ENCODE data around the gene DSCAM.

Gene DSCAM

DNA sequence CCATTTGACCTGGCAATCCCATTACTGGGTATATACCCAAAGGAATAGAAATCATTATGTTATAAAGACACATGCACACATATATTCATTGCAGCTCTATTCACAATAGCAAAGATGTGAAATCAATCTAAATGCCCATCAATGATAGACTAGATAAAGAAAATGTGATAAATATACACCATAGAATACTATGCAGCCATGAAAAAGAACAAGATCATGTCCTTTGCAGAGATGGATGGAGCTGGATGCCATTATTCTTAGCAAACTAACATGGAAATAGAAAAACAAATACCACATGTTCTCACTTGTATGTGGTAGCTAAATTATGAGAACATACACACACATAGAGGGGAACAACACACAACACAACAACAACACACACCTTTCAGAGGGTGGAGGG, 731.2 kb downstream of the DSCAM start:
- H3K4me2 ChIP-seq (ENCODE audit: low read length), result no peak overlapping the region

GRCh38 chr21:40102682-40103081, 744.3 kb downstream of the DSCAM start:
- Histone ChIP-seq H3K9me3 (ENCODE audit: low read length) (peaks cover 2% of the 10 kb centered on the region; the same call in 1 of the 2 replicates), H3K4me2 (ENCODE audit: low read length) (no peak overlapping the region), H3K27me3 (ENCODE audit: insufficient read depth, low read length) (no peaks in the 10 kb centered on the region), H3K9ac (ENCODE audit: low read length) (no peak overlapping the region), H2AFZ (ENCODE audit: low read length) (no peak overlapping the region), H3K79me2 (ENCODE audit: insufficient read depth, low read length) (no peaks in the 10 kb centered on the region), H3K9me2 (ENCODE audit: low read depth, low read length) (no peaks in the 10 kb centered on the region), H3K4me3 (ENCODE audit: low read depth, low read length, poor library complexity, severe bottlenecking) (no peak overlapping the region), H3K36me3 (ENCODE audit: insufficient read depth, low read length) (no peaks in the 10 kb centered on the region), H4K20me1 (ENCODE audit: insufficient read depth, low read length) (no peaks in the 10 kb centered on the region), H3K27ac (ENCODE audit: low read depth, low read length, poor library complexity, severe bottlenecking) (no peak overlapping the region), H3F3A (ENCODE audit: insufficient read depth, low read length) (no peaks in the 10 kb centered on the region), H3K4me1 (ENCODE audit: insufficient read depth, low read length, severe bottlenecking) (no peaks in the 10 kb centered on the region)
- TF ChIP-seq CTCF (IDR thresholded peaks at IDR 0.05; ENCODE audit: low read length), result no peak
- no peak for TF ChIP-seq EZH2 (IDR thresholded peaks at IDR 0.05; ENCODE audit: borderline replicate concordance, low read length)

More for the DNA sequence above, 731.2 kb downstream of the DSCAM start:
- H3K4me1 ChIP-seq (ENCODE audit: insufficient read depth, low read length, severe bottlenecking), result no peaks in the 10 kb centered on the region
- TF ChIP-seq CTCF (IDR thresholded peaks at IDR 0.05; ENCODE audit: low read length), result no peak
- H2AFZ ChIP-seq (ENCODE audit: low read length), result no peak overlapping the region
- no peaks in the 10 kb centered on the region for H3K9me3 ChIP-seq (ENCODE audit: low read length)
- no peaks in the 10 kb centered on the region for H4K20me1 ChIP-seq (ENCODE audit: insufficient read depth, low read length)
- no peak overlapping the region for H3K27ac ChIP-seq (ENCODE audit: low read depth, low read length, poor library complexity, severe bottlenecking)
- no peaks in the 10 kb centered on the region for H3F3A ChIP-seq (ENCODE audit: insufficient read depth, low read length)
- H3K4me3 ChIP-seq (ENCODE audit: low read depth, low read length, poor library complexity, severe bottlenecking), result no peak overlapping the region
- H3K79me2 ChIP-seq (ENCODE audit: insufficient read depth, low read length), result no peaks in the 10 kb centered on the region
- H3K9me2 ChIP-seq (ENCODE audit: low read depth, low read length), result no peaks in the 10 kb centered on the region
- no peaks in the 10 kb centered on the region for H3K36me3 ChIP-seq (ENCODE audit: insufficient read depth, low read length)
- no peak overlapping the region for H3K9ac ChIP-seq (ENCODE audit: low read length)
- H3K27me3 ChIP-seq (ENCODE audit: insufficient read depth, low read length), result no peaks in the 10 kb centered on the region

DNA sequence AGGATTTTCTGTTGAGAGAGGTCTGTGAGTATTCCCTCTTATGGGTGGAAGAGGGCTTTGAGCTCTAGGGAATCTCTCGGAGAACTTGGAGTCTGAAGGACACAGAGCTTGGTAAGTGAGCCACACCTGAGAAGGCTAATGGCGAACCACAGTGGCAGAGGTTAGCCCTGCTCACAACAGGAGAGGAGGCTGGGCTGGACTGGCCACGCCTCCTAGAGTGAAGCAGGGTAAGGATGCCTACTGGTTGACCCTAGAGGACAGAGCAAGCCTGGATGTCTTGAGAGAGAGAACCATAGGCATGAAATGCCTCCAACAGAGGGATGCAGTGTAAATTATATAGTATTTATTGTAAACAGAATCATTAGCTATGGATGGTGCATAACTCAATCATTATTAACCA, 747.1 kb downstream of the DSCAM start:
- Histone ChIP-seq H3K4me3 (ENCODE audit: low read depth, low read length, poor library complexity, severe bottlenecking) (no peak overlapping the region), H3F3A (ENCODE audit: insufficient read depth, low read length) (no peaks in the 10 kb centered on the region), H3K4me1 (ENCODE audit: insufficient read depth, low read length, severe bottlenecking) (no peaks in the 10 kb centered on the region), H3K9me2 (ENCODE audit: low read depth, low read length) (no peaks in the 10 kb centered on the region), H3K9me3 (ENCODE audit: low read length) (no peaks in the 10 kb centered on the region), H2AFZ (ENCODE audit: low read length) (no peak overlapping the region), H3K27ac (ENCODE audit: low read depth, low read length, poor library complexity, severe bottlenecking) (no peak overlapping the region), H3K9ac (ENCODE audit: low read length) (no peak overlapping the region), H3K36me3 (ENCODE audit: insufficient read depth, low read length) (no peaks in the 10 kb centered on the region), H4K20me1 (ENCODE audit: insufficient read depth, low read length) (no peaks in the 10 kb centered on the region), H3K4me2 (ENCODE audit: low read length) (no peak overlapping the region), H3K27me3 (ENCODE audit: insufficient read depth, low read length) (no peaks in the 10 kb centered on the region), H3K79me2 (ENCODE audit: insufficient read depth, low read length) (no peaks in the 10 kb centered on the region)
- TF ChIP-seq CTCF (IDR thresholded peaks at IDR 0.05; ENCODE audit: low read length) (no peak), EZH2 (IDR thresholded peaks at IDR 0.05; ENCODE audit: borderline replicate concordance, low read length) (no peak)

All from OCI-LY1 (cell line).